K562 (cell line): ENCODE results near the gene DPEP3. TPM values are rescaled to one million over a fixed set of nuclear protein-coding genes. Genes with fewer than 3 reads are reported as not detected.

Experiments used
- CHAMP1 ChIP-seq: fragments of 450-650 bp; IDR thresholded peaks from 2 replicates; pipeline ENCODE4 v1.6.1; 2016; ENCODE audit warnings: mild to moderate bottlenecking
- CLOCK ChIP-seq: fragments of 250-450 bp; sonication (Bioruptor Pico); IDR thresholded peaks from 2 replicates; pipeline ENCODE4 v1.4.0; 2020; ENCODE audit warnings: mild to moderate bottlenecking, moderate library complexity, borderline replicate concordance
- KDM2B ChIP-seq: fragments of 250-450 bp; sonication (Bioruptor Pico); IDR thresholded peaks from 2 replicates; pipeline ENCODE4 v1.8.0; 2021; ENCODE audit warnings: mild to moderate bottlenecking, moderate library complexity
- NUFIP1 ChIP-seq: fragments of 450-650 bp; IDR thresholded peaks from 2 replicates; pipeline ENCODE4 v1.6.1; 2018; ENCODE audit not compliant: partially characterized antibody
- RAD21 ChIP-seq, 2 experiments: fragments of 250-450 bp in 1 of 2; fragments of 450-650 bp in 1 of 2; sonication (Bioruptor Pico) in 1 of 2; formaldehyde crosslinking in 1 of 2; IDR thresholded peaks in 1 of 2; conservative IDR thresholded peaks in 1 of 2; 2 replicates each; pipeline versions ENCODE4 v1.4.0 to v1.8.0; 2020 to 2022; ENCODE audit warnings: mild to moderate bottlenecking in 2 of 2, moderate library complexity in 1 of 2
- SMAD3 ChIP-seq: fragments of 450-650 bp; formaldehyde crosslinking; conservative IDR thresholded peaks from 2 replicates; pipeline ENCODE4 v1.4.0; 2020; ENCODE audit warnings: mild to moderate bottlenecking
- SREBF1 ChIP-seq: fragments of 150-350 bp; IDR thresholded peaks from 2 replicates; pipeline ENCODE4 v1.6.1; 2014; ENCODE audit warnings: antibody characterized with exemption, low read depth, low read length, borderline replicate concordance
- SRF ChIP-seq, 2 experiments: fragments of 250-450, 450-650 bp in 1 of 2; sonication (Bioruptor Pico) in 1 of 2; sonication (generic) in 1 of 2; formaldehyde crosslinking; IDR thresholded peaks; 2 replicates each; pipeline versions ENCODE4 v1.5.0 to v1.5.1; 2020 to 2022; ENCODE audit warnings: mild to moderate bottlenecking in 1 of 2, missing genetic modification reagents in 1 of 2
- ZBTB33 ChIP-seq: sonication (generic); formaldehyde crosslinking; IDR thresholded peaks from 2 replicates; pipeline ENCODE4 v1.8.1; 2023; ENCODE audit warnings: mild to moderate bottlenecking, missing genetic modification reagents
- ZBTB9 ChIP-seq: fragments of 450-650 bp; formaldehyde crosslinking; IDR thresholded peaks from 2 replicates; pipeline ENCODE4 v1.4.0; 2020; ENCODE audit warnings: mild to moderate bottlenecking, moderate library complexity
- ZMIZ1 ChIP-seq, 2 experiments: fragments of 150-350 bp in 1 of 2; IDR thresholded peaks; 2 replicates each; pipeline ENCODE4 v1.6.1; 2012 to 2016; ENCODE audit warnings: low read depth in 2 of 2, low read length in 2 of 2, mild to moderate bottlenecking in 1 of 2, moderate library complexity in 1 of 2
- ZNF121 ChIP-seq: sonication (generic); formaldehyde crosslinking; conservative IDR thresholded peaks from 2 replicates; pipeline ENCODE4 v1.8.0; 2022; ENCODE audit warnings: missing genetic modification reagents
- ZNF282 ChIP-seq: sonication (generic); formaldehyde crosslinking; IDR thresholded peaks from 2 replicates; pipeline ENCODE4 v1.8.1; 2023; ENCODE audit warnings: missing genetic modification reagents
- polyA plus RNA-seq, 8 experiments: library from polyadenylated mRNA; depleted of rRNA in 4 of 8; stranded (reverse) in 5 of 8; unstranded in 3 of 8; fragments of >200 nt; fragmentation: Nextera tagmentation in 2 of 8; fragmentation: Illumina TruSeq in 1 of 8; extraction: Ambion mirVana in 2 of 8; extraction: Trizol in 1 of 8; gene quantifications; 2 replicates each; pipeline versions ENCODE4 v1.2.1 to v1.2.3, GENCODE V29; 2011 to 2014; ENCODE audit warnings: inconsistent platforms in 1 of 8, missing spikeins in 1 of 8
- total RNA-seq, 7 experiments: library from RNA; depleted of rRNA in 6 of 7; stranded (reverse); fragments of >200 nt in 6 of 7; fragmentation: Illumina TruSeq in 2 of 7; extraction: Trizol in 2 of 7; gene quantifications; 2 replicates each; pipeline versions ENCODE4 v1.2.1 to v1.2.3, GENCODE V29; 2011 to 2021; ENCODE audit warnings: low replicate concordance in 1 of 7

DPEP3 gene
- total and polyA plus RNA-seq, 9 of the 15 experiments (the other 6 are each of a cell fraction or from before 2014, with no cell fraction given), result not detected

GRCh38 chr16:67993207-67994039 is 13.1 kb upstream of the DPEP3 start (continued):
- TF ChIP-seq CLOCK (CRISPR knock-in tag), result peak; percentile 69; the same call in 1 of the 2 replicates
- peak; percentile 75; the same call in 1 of the 2 replicates for TF ChIP-seq SMAD3 (CRISPR knock-in tag)
- peak; percentile 100 for TF ChIP-seq ZBTB9 (CRISPR knock-in tag)
- TF ChIP-seq ZBTB33 (CRISPR knock-in tag), result peak; percentile 73
- peak; percentile 40; the same call in 1 of the 2 replicates for TF ChIP-seq KDM2B (CRISPR knock-in tag)
- TF ChIP-seq ZNF121, result no peak
- peak in 1 of 2 experiments; percentile 80; a peak in 2 of 4 replicates for TF ChIP-seq SRF (CRISPR knock-in tag; IDR thresholded peaks at IDR 0.05)
- peak; percentile 88 to 89 for TF ChIP-seq RAD21 (CRISPR knock-in tag; conservative IDR thresholded peaks at IDR 0.05 in 1 of 2, IDR thresholded peaks at IDR 0.05 in 1 of 2)
- TF ChIP-seq SREBF1, result no peak
- TF ChIP-seq CHAMP1, result no peak
- peak in 1 of 2 experiments; percentile 16; a peak in 2 of 4 replicates for TF ChIP-seq ZMIZ1 (IDR thresholded peaks at IDR 0.05; ENCODE audit: low read depth in 2 of 2, low read length in 2 of 2)
- 0 out of 2 replicates have a peak, but pooled peaks have one; percentile 75 for TF ChIP-seq ZNF282
- no peak for TF ChIP-seq NUFIP1
